Suppressor macrophage treated with lipopolysaccharide for 4 hours (primary cell): Measurements from ENCODE around the gene TERC.

ENCODE experiments used
- DNase-seq: peaks from one replicate; pipeline ENCODE4 v3.0.0-alpha.2; 2020

Gene TERC

GRCh38 chr3:169764882-169765612 lies at the start of gene TERC:
Gene TERC (minus strand): TSS chr3:169765060.
- DNase-seq: peak; percentile 81

GRCh38 chr3:169813757-169814517 lies 49.1 kb upstream of the TERC start:
- peak; percentile 57 for DNase-seq

GRCh38 chr3:169813278-169813677 lies 48.4 kb upstream of the TERC start:
- peak; percentile 53 for DNase-seq

- peak; percentile 69 for DNase-seq
These were observed 47.7 kb upstream of the TERC start, which contains the start of the genes LRRC34 and LRRIQ4 for GRCh38 chr3:169812332-169813235. Gene LRRC34 (minus strand): TSS chr3:169812904. CDS start chr3:169812548, 356 bp downstream. Gene LRRIQ4 (plus strand): TSS chr3:169812870. CDS start chr3:169821922, 9,052 bp downstream.

- peak; percentile 24 for DNase-seq
These were observed 46.9 kb upstream of the TERC start for GRCh38 chr3:169811631-169812331.

- no peak for DNase-seq
These were observed 44.5 kb upstream of the TERC start for GRCh38 chr3:169809230-169809795.

GRCh38 chr3:169804681-169805080 lies 39.8 kb upstream of the TERC start:
- DNase-seq: no peak

GRCh38 chr3:169792359-169792758 lies 27.5 kb upstream of the TERC start:
- DNase-seq: no peak

- DNase-seq: no peak
These were observed 26.0 kb upstream of the TERC start for GRCh38 chr3:169790687-169791429.

GRCh38 chr3:169790219-169790618 lies 25.4 kb upstream of the TERC start:
- DNase-seq: no peak

GRCh38 chr3:169787791-169788190 lies 22.9 kb upstream of the TERC start:
- DNase-seq: no peak

- DNase-seq: no peak
These were observed 22.3 kb upstream of the TERC start for GRCh38 chr3:169787120-169787519.

GRCh38 chr3:169781209-169781855 lies 16.5 kb upstream of the TERC start:
- no peak for DNase-seq

- DNase-seq: no peak
These were observed 15.9 kb upstream of the TERC start for GRCh38 chr3:169780742-169781141.

GRCh38 chr3:169777822-169778221 lies 13.0 kb upstream of the TERC start:
- no peak for DNase-seq

GRCh38 chr3:169774186-169774585 lies 9.3 kb upstream of the TERC start:
- DNase-seq: no peak

- peak; percentile 92 for DNase-seq
These were observed 8.3 kb upstream of the TERC start, which contains the start of gene MYNN for GRCh38 chr3:169772897-169773816. Gene MYNN (plus strand): TSS chr3:169773396. CDS start chr3:169774296, 900 bp downstream.

- peak; percentile 70 for DNase-seq
These were observed 7.5 kb upstream of the TERC start for GRCh38 chr3:169772305-169772896.
